Measurements from ENCODE around the gene MTA2.

MTA2 gene

DNA sequence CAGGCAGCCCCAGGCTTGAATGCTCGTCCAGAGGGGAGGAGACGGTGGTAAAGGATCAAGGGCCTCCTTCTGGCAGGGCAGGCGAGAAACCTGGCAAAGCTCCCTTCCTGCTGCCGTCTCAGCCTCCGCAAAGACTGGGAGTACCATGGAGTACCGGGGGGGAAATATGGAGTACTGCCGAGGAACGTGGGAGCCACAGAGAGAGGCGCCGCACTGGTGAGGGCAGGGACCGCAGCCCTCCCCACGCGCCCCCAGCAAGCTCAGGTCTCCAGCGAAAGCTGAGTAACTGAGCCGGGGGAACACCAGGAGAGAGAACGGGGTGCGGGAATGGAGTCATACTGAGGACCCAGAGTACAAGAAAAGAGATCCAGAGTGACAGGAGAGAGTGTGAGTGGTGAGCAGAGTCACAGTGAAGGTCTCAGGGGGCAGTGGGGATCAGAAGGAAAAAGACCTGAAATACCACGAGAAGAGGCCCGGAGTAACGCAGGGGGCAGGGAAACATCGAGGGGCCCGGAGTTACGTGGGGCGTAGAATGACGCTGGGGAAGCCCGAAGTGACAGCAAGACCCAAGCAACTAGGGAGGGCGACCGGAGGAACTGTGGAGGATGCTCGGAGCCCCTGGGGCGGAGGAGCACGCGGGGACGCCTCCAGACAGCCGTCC lies 10.2 kb upstream of the MTA2 start:
- H3K27ac ChIP-seq (ENCODE audit: low read depth, low read length) = no peak overlapping the region
- peaks cover 7% of the 10 kb centered on the region; the same call in 1 of the 2 replicates for H3K36me3 ChIP-seq (ENCODE audit: insufficient read depth, low read length)
- H3K27me3 ChIP-seq (ENCODE audit: insufficient read depth, low read length) = peaks cover 10% of the 10 kb centered on the region; the same call in 1 of the 2 replicates
- whole genome bisulfite sequencing = 6% methylated on average over 34 of the region's 34 CpGs
- H3K4me3 ChIP-seq (ENCODE audit: low read length) = peak overlapping the region; percentile 66
- H3K9ac ChIP-seq (ENCODE audit: low read depth, low read length) = peak overlapping the region; percentile 39; the same call in 1 of the 2 replicates
- H3K9me3 ChIP-seq (ENCODE audit: insufficient read depth, low read depth, low read length) = no peaks in the 10 kb centered on the region
- H3K4me1 ChIP-seq (ENCODE audit: insufficient read depth, low read length) = peaks cover 9% of the 10 kb centered on the region; the same call in 1 of the 2 replicates

DNA sequence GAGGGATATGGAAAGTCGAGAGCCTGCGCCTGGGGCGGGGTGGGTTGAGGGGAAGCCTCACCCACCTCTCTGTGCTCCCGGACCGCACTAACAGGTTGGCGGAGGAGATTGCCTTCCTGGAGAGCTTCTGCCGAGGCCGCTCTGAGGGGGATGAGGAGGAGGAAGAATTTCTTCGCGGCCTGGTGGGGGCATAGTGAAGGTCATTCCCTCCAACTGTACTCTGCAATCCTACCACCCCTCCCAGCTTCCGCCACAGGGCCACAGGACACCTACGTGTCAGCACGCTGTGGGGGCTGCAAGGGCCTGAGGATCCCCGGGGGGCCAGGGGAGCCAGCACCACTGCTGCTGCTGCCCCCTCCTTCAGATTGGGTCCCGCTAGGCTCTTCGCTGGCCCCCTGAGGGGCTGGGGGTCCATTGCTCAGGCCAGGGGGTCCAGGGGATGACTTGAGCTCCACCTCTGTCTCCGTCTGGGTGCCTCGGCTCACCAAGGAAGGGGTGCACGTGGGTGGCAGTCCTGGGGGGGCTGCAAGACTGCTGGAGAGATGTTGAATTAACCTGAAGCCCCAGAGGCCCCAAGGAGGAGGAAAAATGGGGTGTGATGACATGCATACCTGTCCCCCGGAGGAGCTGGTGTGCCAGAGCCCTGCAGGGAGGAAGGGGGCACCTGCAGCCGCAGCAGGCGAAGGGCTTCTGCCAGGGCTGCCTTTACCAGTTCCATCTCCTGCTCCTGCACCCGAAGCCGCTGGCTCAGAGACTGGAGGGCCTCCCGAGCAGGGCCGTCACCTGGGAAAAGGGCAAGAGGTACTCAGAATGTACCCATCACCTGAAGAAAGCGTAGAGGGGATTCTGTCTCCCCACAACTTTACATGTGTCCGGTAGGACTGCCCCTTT lies 9.4 kb upstream of the MTA2 start:
- Histone ChIP-seq H3K36me3 (ENCODE audit: insufficient read depth, low read length) (peaks cover 2% of the 10 kb centered on the region; the same call in 1 of the 2 replicates), H3K4me3 (ENCODE audit: low read length) (peak overlapping the region; percentile 66), H3K4me1 (ENCODE audit: insufficient read depth, low read length) (peaks cover 9% of the 10 kb centered on the region; the same call in 1 of the 2 replicates), H3K9me3 (ENCODE audit: insufficient read depth, low read depth, low read length) (no peaks in the 10 kb centered on the region), H3K9ac (ENCODE audit: low read depth, low read length) (no peak overlapping the region), H3K27me3 (ENCODE audit: insufficient read depth, low read length) (peaks cover 10% of the 10 kb centered on the region; the same call in 1 of the 2 replicates), H3K27ac (ENCODE audit: low read depth, low read length) (no peak overlapping the region)
- WGBS = 73% methylated on average over 24 of the region's 28 CpGs

DNA sequence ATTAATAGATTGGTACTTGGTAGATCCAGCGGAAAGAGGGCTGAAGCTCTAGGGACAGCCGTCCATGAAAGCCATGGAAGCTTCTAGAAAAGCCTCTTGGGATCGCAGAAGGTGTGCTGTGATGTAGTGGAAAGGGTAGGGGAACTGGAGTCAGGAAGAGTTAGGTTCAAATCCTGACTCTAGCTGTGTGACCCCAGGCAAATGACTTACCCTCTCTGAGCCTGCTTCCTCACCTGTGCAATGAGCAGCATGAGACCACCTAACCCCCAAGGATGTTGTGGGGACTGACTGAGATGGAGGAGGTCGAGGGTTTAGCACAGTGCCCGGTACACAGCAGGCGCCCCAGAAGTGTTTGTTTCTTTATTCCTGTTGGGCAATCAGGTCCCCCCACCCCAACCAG lies 8.7 kb upstream of the MTA2 start:
- no peak overlapping the region for H3K4me3 ChIP-seq (ENCODE audit: low read length)
- H3K4me1 ChIP-seq (ENCODE audit: insufficient read depth, low read length) = peaks cover 9% of the 10 kb centered on the region; the same call in 1 of the 2 replicates
- H3K27me3 ChIP-seq (ENCODE audit: insufficient read depth, low read length) = peaks cover 10% of the 10 kb centered on the region; the same call in 1 of the 2 replicates
- H3K9ac ChIP-seq (ENCODE audit: low read depth, low read length) = no peak overlapping the region
- WGBS = 91% methylated on average over 6 of the region's 6 CpGs
- peaks cover 2% of the 10 kb centered on the region; the same call in 1 of the 2 replicates for H3K36me3 ChIP-seq (ENCODE audit: insufficient read depth, low read length)
- no peak overlapping the region for H3K27ac ChIP-seq (ENCODE audit: low read depth, low read length)
- no peaks in the 10 kb centered on the region for H3K9me3 ChIP-seq (ENCODE audit: insufficient read depth, low read depth, low read length)

DNA sequence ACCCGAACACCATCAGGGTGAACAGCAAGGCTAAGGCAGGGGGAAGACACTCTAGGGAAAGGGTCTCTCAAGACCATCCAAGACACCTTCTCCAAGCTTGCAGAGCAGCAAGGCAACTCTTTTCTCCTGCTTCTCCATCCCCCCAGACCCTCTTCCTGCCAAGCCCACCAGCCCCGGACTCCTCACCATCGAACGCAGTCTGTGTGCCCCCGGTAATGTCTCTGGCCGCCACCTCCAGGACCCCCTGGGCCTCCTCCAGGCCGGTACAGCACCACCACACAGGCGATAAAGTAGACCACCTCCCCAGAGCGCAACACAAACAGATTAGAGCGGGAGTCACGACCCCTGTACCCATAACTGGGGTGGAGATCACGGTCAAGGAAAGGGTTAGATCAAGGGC lies 7.1 kb upstream of the MTA2 start:
- H3K9ac ChIP-seq (ENCODE audit: low read depth, low read length) = no peak overlapping the region

DNA sequence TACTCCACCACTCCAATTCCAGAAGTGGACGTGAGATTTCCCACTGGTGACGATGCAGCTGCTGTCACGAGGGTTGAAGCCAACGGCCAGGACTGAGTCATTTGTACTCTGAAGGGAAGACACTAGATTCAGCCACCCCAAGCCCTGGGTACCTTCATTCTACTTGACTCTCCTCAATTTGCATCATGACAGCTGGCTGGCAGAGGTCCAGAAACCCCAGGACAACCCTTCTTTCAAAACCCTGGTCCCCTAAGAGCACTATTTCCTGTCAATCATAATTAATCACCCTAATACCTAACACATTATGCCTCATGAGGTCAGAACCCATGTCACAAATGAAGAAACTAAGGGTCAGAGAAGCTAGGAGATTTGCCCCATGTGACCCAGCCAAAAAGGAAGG lies 6.0 kb upstream of the MTA2 start:
- H3K9ac ChIP-seq (ENCODE audit: low read depth, low read length) = no peak overlapping the region
- WGBS = 87% methylated on average over 4 of the region's 4 CpGs

More for the DNA sequence above, 7.1 kb upstream of the MTA2 start:
- 94% methylated on average over 12 of the region's 12 CpGs for WGBS
- Histone ChIP-seq H3K36me3 (ENCODE audit: insufficient read depth, low read length) (no peaks in the 10 kb centered on the region), H3K27me3 (ENCODE audit: insufficient read depth, low read length) (peaks cover 16% of the 10 kb centered on the region), H3K27ac (ENCODE audit: low read depth, low read length) (no peak overlapping the region), H3K4me3 (ENCODE audit: low read length) (no peak overlapping the region), H3K9me3 (ENCODE audit: insufficient read depth, low read depth, low read length) (no peaks in the 10 kb centered on the region), H3K4me1 (ENCODE audit: insufficient read depth, low read length) (peaks cover 13% of the 10 kb centered on the region; the same call in 1 of the 2 replicates)

DNA sequence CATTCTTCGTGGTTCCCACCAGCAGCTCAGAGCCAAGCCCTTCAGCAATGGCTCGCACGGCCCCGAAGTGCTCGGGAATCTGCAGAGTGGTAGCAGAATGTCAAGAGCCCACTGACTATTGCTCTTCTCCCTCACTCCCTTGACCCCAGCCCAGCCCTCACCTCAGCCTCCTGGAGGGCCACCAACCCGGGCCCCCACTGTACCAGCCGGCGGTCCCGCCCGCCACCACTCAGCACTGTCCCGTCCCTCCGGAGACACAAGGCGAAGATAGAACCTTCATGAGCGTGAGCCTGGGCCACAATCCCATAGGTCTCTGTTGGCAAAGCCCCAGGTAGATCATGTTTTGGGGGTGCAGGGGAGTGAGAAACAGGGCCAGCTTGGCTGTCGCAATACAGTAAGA lies 4.2 kb upstream of the MTA2 start:
- Histone ChIP-seq H3K27me3 (ENCODE audit: insufficient read depth, low read length) (peaks cover 21% of the 10 kb centered on the region), H3K4me1 (ENCODE audit: insufficient read depth, low read length) (peaks cover 12% of the 10 kb centered on the region; the same call in 1 of the 2 replicates), H3K9me3 (ENCODE audit: insufficient read depth, low read depth, low read length) (no peaks in the 10 kb centered on the region), H3K36me3 (ENCODE audit: insufficient read depth, low read length) (no peaks in the 10 kb centered on the region), H3K27ac (ENCODE audit: low read depth, low read length) (no peak overlapping the region), H3K4me3 (ENCODE audit: low read length) (no peak overlapping the region), H3K9ac (ENCODE audit: low read depth, low read length) (no peak overlapping the region)
- WGBS = 93% methylated on average over 15 of the region's 15 CpGs

More for the DNA sequence above, 6.0 kb upstream of the MTA2 start:
- H3K27ac ChIP-seq (ENCODE audit: low read depth, low read length) = no peak overlapping the region
- no peaks in the 10 kb centered on the region for H3K36me3 ChIP-seq (ENCODE audit: insufficient read depth, low read length)
- H3K27me3 ChIP-seq (ENCODE audit: insufficient read depth, low read length) = peaks cover 26% of the 10 kb centered on the region
- no peaks in the 10 kb centered on the region for H3K9me3 ChIP-seq (ENCODE audit: insufficient read depth, low read depth, low read length)
- H3K4me1 ChIP-seq (ENCODE audit: insufficient read depth, low read length) = peaks cover 17% of the 10 kb centered on the region; the same call in 1 of the 2 replicates
- H3K4me3 ChIP-seq (ENCODE audit: low read length) = no peak overlapping the region

DNA sequence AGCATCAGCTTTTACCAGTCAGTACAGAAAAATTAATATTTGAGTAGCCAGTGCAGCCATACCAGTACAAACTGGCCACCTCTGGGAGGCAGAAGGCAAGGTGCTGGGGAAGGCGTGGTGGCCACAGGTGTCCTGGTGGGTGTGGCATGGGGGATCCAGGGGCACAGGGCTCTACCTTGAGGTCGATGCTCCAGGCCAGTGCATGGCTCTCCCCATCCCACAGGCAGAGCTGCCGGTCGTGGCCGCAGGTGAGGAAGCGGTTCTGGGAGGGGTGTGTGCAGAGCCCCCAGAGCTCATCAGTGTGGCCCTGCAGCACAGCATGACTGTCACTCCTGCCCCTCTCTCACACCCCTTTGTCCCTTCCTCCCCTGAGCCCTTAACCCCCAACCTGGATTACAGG lies 3.8 kb upstream of the MTA2 start:
- Histone ChIP-seq H3K9ac (ENCODE audit: low read depth, low read length) (no peak overlapping the region), H3K4me3 (ENCODE audit: low read length) (no peak overlapping the region), H3K36me3 (ENCODE audit: insufficient read depth, low read length) (no peaks in the 10 kb centered on the region), H3K4me1 (ENCODE audit: insufficient read depth, low read length) (peaks cover 12% of the 10 kb centered on the region; the same call in 1 of the 2 replicates), H3K9me3 (ENCODE audit: insufficient read depth, low read depth, low read length) (no peaks in the 10 kb centered on the region), H3K27me3 (ENCODE audit: insufficient read depth, low read length) (peaks cover 25% of the 10 kb centered on the region), H3K27ac (ENCODE audit: low read depth, low read length) (no peak overlapping the region)
- WGBS = 96% methylated on average over 6 of the region's 6 CpGs

DNA sequence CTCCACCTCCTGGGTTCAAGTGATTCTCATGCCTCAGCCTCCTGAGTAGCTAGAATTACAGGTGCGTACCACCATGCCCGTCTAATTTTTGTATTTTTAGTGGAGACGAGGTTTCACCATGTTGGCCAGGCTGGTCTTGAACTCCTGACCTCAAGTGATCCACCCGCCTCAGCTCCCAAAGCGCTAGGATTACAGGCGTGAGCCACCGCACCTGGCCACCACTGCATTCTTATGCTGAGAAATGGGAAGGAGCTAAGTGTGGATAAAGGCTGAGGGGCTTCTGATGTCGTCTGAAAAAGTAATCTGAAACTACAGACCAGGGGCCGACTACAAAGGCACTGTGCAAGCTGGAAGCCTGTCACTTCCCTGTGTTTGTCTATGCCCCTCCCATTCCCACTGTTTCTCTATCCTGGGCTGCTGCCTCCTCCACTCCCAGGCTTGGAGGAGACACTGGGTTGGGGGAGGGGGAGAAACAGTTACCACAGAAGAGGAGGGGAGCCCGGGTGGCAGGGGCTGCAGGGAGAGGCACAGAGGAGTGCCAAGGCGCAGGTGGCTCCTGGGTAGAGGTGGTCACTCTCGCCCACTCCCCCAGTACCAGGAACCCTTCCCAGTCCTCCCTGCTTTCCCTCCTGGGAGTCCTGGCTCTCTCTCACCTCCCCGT lies 2.9 kb upstream of the MTA2 start:
- Histone ChIP-seq H3K27me3 (ENCODE audit: insufficient read depth, low read length) (peaks cover 25% of the 10 kb centered on the region), H3K36me3 (ENCODE audit: insufficient read depth, low read length) (peaks cover 6% of the 10 kb centered on the region; the same call in 1 of the 2 replicates), H3K27ac (ENCODE audit: low read depth, low read length) (no peak overlapping the region), H3K4me1 (ENCODE audit: insufficient read depth, low read length) (peaks cover 19% of the 10 kb centered on the region), H3K9ac (ENCODE audit: low read depth, low read length) (no peak overlapping the region), H3K4me3 (ENCODE audit: low read length) (no peak overlapping the region), H3K9me3 (ENCODE audit: insufficient read depth, low read depth, low read length) (no peaks in the 10 kb centered on the region)
- WGBS = 66% methylated on average over 11 of the region's 13 CpGs

DNA sequence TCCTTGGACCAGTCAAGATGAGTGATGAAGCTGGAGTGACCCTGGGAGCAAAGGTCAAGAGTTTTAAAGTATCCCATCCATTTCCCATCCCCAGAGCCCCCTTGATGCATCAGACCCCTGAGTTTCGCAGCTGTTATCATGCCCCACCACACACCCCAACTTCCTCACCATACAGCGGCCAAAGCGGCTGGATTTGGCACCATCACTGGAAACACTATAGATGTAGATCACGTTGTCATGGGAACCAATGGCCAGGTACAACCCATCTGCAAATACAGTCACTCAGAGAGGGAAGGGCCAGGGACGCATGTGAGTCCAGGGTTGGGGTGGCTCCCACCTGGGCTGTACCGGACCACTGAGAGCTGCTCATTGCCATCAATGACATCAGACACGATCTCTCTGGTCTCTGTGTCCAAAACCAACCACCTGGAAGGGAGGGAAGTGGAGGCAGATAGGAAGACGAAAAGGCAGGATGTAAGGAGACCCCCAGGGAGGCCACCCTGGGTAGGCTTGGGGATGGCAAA lies 2.2 kb upstream of the MTA2 start:
- Histone ChIP-seq H3K36me3 (ENCODE audit: insufficient read depth, low read length) (peaks cover 11% of the 10 kb centered on the region), H3K9ac (ENCODE audit: low read depth, low read length) (no peak overlapping the region), H3K4me3 (ENCODE audit: low read length) (no peak overlapping the region), H3K9me3 (ENCODE audit: insufficient read depth, low read depth, low read length) (no peaks in the 10 kb centered on the region), H3K4me1 (ENCODE audit: insufficient read depth, low read length) (peaks cover 25% of the 10 kb centered on the region), H3K27me3 (ENCODE audit: insufficient read depth, low read length) (peaks cover 25% of the 10 kb centered on the region), H3K27ac (ENCODE audit: low read depth, low read length) (no peak overlapping the region)
- 93% methylated on average over 8 of the region's 8 CpGs for WGBS

DNA sequence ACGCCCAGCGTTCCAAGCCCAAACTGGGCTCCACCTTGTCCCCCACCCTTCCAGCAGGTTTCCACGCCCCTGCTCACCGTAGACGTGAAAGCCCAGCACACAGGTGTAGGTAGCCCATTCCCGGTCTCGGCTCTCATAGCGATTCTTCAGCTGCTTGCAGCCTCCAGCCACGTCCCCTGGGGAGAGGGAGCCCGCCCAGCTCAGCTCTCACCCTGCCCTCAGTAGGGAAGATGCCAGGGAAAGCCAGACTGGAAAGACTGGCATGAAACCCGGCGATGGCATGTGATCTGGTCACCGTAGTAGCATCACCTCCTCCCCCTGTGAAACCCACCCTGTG lies 1.4 kb upstream of the MTA2 start:
- Histone ChIP-seq H3K9me3 (ENCODE audit: insufficient read depth, low read depth, low read length) (no peaks in the 10 kb centered on the region), H3K36me3 (ENCODE audit: insufficient read depth, low read length) (peaks cover 19% of the 10 kb centered on the region), H3K27ac (ENCODE audit: low read depth, low read length) (no peak overlapping the region), H3K9ac (ENCODE audit: low read depth, low read length) (peak overlapping the region; percentile 77; the same call in 1 of the 2 replicates), H3K4me1 (ENCODE audit: insufficient read depth, low read length) (peaks cover 29% of the 10 kb centered on the region), H3K27me3 (ENCODE audit: insufficient read depth, low read length) (peaks cover 25% of the 10 kb centered on the region), H3K4me3 (ENCODE audit: low read length) (peak overlapping the region; percentile 88)
- 47% methylated on average over 13 of the region's 13 CpGs for WGBS

All from HUES64 (cell line).